NCI-H2081 (cell line): ENCODE measurements around the gene NBPF1.

ENCODE experiments used
- DNase-seq, 2 experiments: peaks; one replicate each; lab custom pipeline; 2025; lab: John Stamatoyannopoulos, UW

Gene NBPF1

GRCh38 chr1:16512624-16513411, 100.5 kb downstream of the NBPF1 start:
- peak in 1 of 2 experiments; percentile 7 for DNase-seq
